Chondrocyte (in vitro differentiated cells): ENCODE data around the gene GNB1L. TPM values are rescaled to one million over a fixed set of nuclear protein-coding genes. Genes with fewer than 3 reads are reported as not detected.

Experiments
- DNase-seq: peaks from one replicate; pipeline ENCODE4 v3.0.0; 2021; ENCODE audit warnings: mixed read lengths, low spot score
- H3K27ac Mint-ChIP-seq: one replicate; pipeline ENCODE4 v1.8.0; 2021; ENCODE audit warnings: mild to moderate bottlenecking, moderate library complexity, mixed read lengths; ENCODE audit not compliant: unreplicated experiment
- H3K27me3 Mint-ChIP-seq: 2 replicates; pipeline ENCODE4 v1.8.0; 2021; ENCODE audit warnings: low read depth, mixed read lengths
- H3K36me3 Mint-ChIP-seq: 2 replicates; pipeline ENCODE4 v1.8.0; 2021; ENCODE audit warnings: low read depth, mixed read lengths
- H3K4me1 Mint-ChIP-seq: 2 replicates; pipeline ENCODE4 v1.8.0; 2021; ENCODE audit warnings: low read depth, mild to moderate bottlenecking, mixed read lengths
- H3K4me3 Mint-ChIP-seq: one replicate; pipeline ENCODE4 v1.8.0; 2021; ENCODE audit warnings: mild to moderate bottlenecking, moderate library complexity, mixed read lengths; ENCODE audit not compliant: unreplicated experiment
- H3K9me3 Mint-ChIP-seq: 2 replicates; pipeline ENCODE4 v1.8.0; 2021; ENCODE audit warnings: low read depth, mixed read lengths
- total RNA-seq: library from RNA; stranded (reverse); gene quantifications from 3 replicates; pipeline ENCODE4 v1.2.1, GENCODE V29; 2021
- TF ChIP-seq, protein P1 (sequence below): fragments of 200-600 bp; sonication (generic); IDR thresholded peaks from 2 replicates; pipeline ENCODE4 v1.5.0; 2021; ENCODE audit warnings: antibody characterized with exemption, mild to moderate bottlenecking, moderate library complexity

Gene GNB1L
- total RNA-seq, 1 donor from 2014 or later: 5.3 TPM

- TF ChIP-seq, protein P1, sequence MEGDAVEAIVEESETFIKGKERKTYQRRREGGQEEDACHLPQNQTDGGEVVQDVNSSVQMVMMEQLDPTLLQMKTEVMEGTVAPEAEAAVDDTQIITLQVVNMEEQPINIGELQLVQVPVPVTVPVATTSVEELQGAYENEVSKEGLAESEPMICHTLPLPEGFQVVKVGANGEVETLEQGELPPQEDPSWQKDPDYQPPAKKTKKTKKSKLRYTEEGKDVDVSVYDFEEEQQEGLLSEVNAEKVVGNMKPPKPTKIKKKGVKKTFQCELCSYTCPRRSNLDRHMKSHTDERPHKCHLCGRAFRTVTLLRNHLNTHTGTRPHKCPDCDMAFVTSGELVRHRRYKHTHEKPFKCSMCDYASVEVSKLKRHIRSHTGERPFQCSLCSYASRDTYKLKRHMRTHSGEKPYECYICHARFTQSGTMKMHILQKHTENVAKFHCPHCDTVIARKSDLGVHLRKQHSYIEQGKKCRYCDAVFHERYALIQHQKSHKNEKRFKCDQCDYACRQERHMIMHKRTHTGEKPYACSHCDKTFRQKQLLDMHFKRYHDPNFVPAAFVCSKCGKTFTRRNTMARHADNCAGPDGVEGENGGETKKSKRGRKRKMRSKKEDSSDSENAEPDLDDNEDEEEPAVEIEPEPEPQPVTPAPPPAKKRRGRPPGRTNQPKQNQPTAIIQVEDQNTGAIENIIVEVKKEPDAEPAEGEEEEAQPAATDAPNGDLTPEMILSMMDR: peak; percentile 9
- H3K27me3 Mint-ChIP-seq: no peaks in the 10 kb centered on the region
- no peak overlapping the region for H3K27ac Mint-ChIP-seq
- no peaks in the 10 kb centered on the region for H3K9me3 Mint-ChIP-seq
- peak; percentile 71 for DNase-seq
- H3K4me3 Mint-ChIP-seq: no peak overlapping the region
- H3K4me1 Mint-ChIP-seq: peaks cover 15% of the 10 kb centered on the region
- peaks cover 3% of the 10 kb centered on the region for H3K36me3 Mint-ChIP-seq
Observed at GRCh38 chr22:19801340-19802000, 53.2 kb downstream of the GNB1L start.

DNA sequence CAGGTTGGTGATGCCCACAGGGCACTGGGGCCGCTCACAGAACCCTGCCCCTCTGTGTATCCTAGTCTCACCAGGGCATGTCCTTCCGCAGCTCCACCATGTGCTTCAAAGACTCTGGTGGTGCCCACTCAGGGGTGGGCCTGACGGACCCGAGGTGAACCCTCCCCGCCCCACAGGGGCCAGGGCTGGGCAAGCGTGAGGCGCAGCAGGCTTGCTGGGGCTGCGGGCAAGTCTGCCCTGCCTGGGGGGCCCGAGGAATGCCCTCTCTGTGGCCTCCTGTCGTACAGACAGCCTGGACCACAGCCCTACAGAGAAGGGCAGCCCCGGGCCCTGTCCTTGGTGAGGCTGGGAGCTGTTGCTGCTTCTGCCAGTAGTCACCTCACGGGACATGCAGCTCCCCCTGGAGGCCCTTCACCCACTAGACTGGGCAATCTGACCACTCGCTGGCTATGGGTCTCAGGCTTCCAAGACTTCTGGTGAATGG, 53.9 kb downstream of the GNB1L start:
- peak; percentile 85 for DNase-seq
- peaks cover 3% of the 10 kb centered on the region for H3K36me3 Mint-ChIP-seq
- TF ChIP-seq, protein P1: peak; percentile 67
- no peak overlapping the region for H3K4me3 Mint-ChIP-seq
- no peak overlapping the region for H3K27ac Mint-ChIP-seq
- H3K4me1 Mint-ChIP-seq: peaks cover 9% of the 10 kb centered on the region
- H3K27me3 Mint-ChIP-seq: no peaks in the 10 kb centered on the region
- no peaks in the 10 kb centered on the region for H3K9me3 Mint-ChIP-seq

- TF ChIP-seq, protein P1: no peak
- H3K9me3 Mint-ChIP-seq: no peaks in the 10 kb centered on the region
- DNase-seq: peak; percentile 62
- no peak overlapping the region for H3K27ac Mint-ChIP-seq
- peaks cover 9% of the 10 kb centered on the region for H3K4me1 Mint-ChIP-seq
- H3K36me3 Mint-ChIP-seq: peaks cover 3% of the 10 kb centered on the region
- no peak overlapping the region for H3K4me3 Mint-ChIP-seq
- H3K27me3 Mint-ChIP-seq: no peaks in the 10 kb centered on the region
Observed at GRCh38 chr22:19800306-19800705, 54.4 kb downstream of the GNB1L start.

DNA sequence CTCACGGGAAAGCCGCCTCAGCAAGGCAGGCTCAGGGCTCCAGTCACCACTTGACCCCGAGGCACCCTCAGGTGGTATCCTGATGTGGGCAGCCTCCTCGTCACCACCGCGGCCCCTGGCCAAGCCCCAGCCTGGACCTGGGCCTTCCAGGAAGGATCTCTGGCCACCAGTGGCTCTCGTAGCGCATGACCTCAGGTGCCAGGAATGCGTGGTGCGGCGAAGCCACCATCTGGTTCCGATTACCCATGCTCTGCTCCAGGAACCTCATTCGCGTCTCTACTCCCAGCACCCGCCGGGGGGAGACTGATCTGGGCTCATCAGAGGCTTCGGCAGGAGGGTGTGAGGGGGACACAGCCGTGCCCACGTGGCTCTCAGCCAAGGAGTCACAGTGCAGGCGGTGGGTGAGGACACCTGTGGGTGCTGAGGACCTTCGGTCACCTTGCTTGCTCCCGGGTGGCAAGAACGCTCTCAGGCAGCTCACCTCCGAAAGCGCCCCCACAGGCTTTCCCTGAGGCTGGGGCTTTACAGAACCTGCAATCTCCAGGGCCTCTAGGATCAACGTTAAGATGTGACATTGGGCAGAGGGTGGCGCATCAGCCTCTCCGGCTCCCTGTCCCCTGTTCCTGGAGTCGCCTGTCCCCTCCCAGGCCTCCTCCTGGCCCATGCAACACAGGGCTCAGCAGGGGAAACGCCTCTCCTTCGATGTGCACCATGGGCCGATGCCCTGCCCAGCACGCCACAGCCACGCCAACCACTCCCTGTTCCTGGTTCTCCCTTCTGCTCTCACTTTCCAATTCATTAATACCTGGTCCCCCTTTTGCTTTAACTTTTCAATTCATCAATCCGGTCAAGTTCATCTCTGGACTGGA, 55.1 kb downstream of the GNB1L start:
- TF ChIP-seq, protein P1: peak; percentile 42
- Mint-ChIP-seq H3K27me3 (no peaks in the 10 kb centered on the region), H3K9me3 (no peaks in the 10 kb centered on the region), H3K27ac (no peak overlapping the region), H3K36me3 (peaks cover 3% of the 10 kb centered on the region), H3K4me3 (no peak overlapping the region), H3K4me1 (peaks cover 9% of the 10 kb centered on the region)
- DNase-seq: peak; percentile 92

DNA sequence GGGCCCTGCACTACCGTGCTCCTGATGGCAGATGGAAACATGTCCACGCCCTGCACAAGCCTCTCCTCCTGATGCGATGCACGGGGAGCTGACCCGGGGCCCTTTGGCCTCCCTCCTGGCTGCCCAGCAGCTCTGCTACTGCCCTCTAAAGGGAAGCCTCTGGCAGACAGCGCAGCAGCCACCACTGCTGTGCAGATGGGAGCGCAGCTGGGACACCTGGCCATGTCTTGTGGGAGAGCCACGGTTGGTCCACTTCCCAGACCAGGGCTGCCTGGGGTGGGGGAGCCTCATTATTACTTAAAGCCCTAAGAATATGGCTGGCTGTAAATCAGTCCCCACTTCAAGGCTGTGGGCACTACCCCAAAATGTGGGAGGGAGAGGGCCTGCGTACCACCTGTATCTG, 55.8 kb downstream of the GNB1L start:
- Mint-ChIP-seq H3K27me3 (no peaks in the 10 kb centered on the region), H3K36me3 (peaks cover 3% of the 10 kb centered on the region), H3K4me3 (no peak overlapping the region), H3K27ac (no peak overlapping the region), H3K4me1 (peaks cover 9% of the 10 kb centered on the region), H3K9me3 (no peaks in the 10 kb centered on the region)
- DNase-seq: peak; percentile 81
- TF ChIP-seq, protein P1: no peak
